A549 treated with CpdA at 1 μM for 4 hours (cell line): ENCODE data around the gene MYMX. TPM values are rescaled to one million over a fixed set of nuclear protein-coding genes. Genes with fewer than 3 reads are reported as not detected.

ENCODE experiments used
- total RNA-seq: library from RNA; stranded (reverse); fragments of 200-300 nt; extraction: Qiagen RNA extraction; gene quantifications from 5 replicates; pipeline ENCODE4 v1.2.3, GENCODE V29; 2022; ENCODE audit warnings: low read depth

MYMX gene
- total RNA-seq = not detected in 5 replicates

GRCh38 chr6:44216677-44217331 lies at the start of gene MYMX:
Gene MYMX (plus strand): TSS chr6:44216926. CDS start chr6:44217472, 546 bp downstream.

GRCh38 chr6:44223319-44224028 lies 6.7 kb downstream of the MYMX start, which contains the start of gene SLC29A1:
Gene SLC29A1 (plus strand): TSS chr6:44223595. CDS start chr6:44227314, 3,719 bp downstream.

DNA sequence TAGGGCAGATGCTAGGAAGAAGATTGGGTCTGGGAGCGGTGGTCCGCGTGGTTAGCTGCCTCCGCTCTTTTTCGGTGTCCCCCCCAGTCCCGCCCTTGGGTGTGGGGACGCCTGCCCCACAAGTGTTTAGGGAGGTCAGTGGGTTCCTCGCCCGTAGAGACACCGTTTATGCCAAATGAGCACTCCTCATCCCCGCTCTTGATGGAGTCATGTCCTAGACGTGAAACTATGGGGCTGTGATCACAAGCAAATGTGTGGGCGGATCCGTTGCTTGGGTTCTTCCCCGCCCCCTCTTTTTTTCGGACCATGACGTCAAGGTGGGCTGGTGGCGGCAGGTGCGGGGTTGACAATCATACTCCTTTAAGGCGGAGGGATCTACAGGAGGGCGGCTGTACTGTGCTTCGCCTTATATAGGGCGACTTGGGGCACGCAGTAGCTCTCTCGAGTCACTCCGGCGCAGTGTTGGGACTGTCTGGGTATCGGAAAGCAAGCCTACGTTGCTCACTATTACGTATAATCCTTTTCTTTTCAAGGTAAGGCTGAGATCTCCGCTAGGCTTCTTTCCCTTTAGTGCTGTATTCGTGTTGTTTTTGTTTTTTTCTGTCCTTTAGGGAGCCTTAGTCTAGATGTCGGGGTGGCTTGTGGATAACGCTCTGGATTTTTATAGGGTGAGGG lies 30.1 kb downstream of the MYMX start, which contains the start of gene HSP90AB1:
TSS of gene HSP90AB1 (plus strand) at position 439 of the 675 bp plus-strand sequence. CDS start 1,529 bp downstream, outside the sequence.

GRCh38 chr6:44257025-44257752 lies 40.5 kb downstream of the MYMX start, which contains the start of gene SLC35B2:
Gene SLC35B2 (minus strand): TSS chr6:44257528. CDS start chr6:44257410, 118 bp downstream.

GRCh38 chr6:44265007-44265721 lies 48.4 kb downstream of the MYMX start, which contains the start of gene NFKBIE:
Gene NFKBIE (minus strand): TSS chr6:44265551. CDS start chr6:44265346, 205 bp downstream.

Other genes with a start within 250 kb of the MYMX start
- 59.3 to 80.7 TPM (median 74.3 TPM) in 5 replicates for gene MRPL14, start 89.5 kb upstream of the MYMX start, total RNA-seq
- gene TMEM63B, start 89.4 kb upstream of the MYMX start, total RNA-seq = 11.3 to 17.8 TPM (median 16.3 TPM) in 5 replicates
- not detected in 5 replicates for gene CAPN11, start 58.1 kb upstream of the MYMX start, total RNA-seq
- 41.4 to 55.8 TPM (median 55.0 TPM) in 5 replicates for gene SLC29A1, start 6.7 kb downstream of the MYMX start, total RNA-seq
- 1,269 to 1,470 TPM (median 1,299 TPM) in 5 replicates for gene HSP90AB1, start 30.2 kb downstream of the MYMX start, total RNA-seq
- gene SLC35B2, start 40.6 kb downstream of the MYMX start, total RNA-seq = 46.4 to 66.2 TPM (median 65.3 TPM) in 5 replicates
- gene NFKBIE, start 48.6 kb downstream of the MYMX start, total RNA-seq = 11.8 to 16.4 TPM (median 14.8 TPM) in 5 replicates
- 0.01 to 0.04 TPM in 2 of 5 replicates, not detected in the others for gene TMEM151B, start 53.5 kb downstream of the MYMX start, total RNA-seq
- 6.1 to 9.2 TPM (median 6.9 TPM) in 5 replicates for gene AARS2, start 96.4 kb downstream of the MYMX start, total RNA-seq
- not detected in 5 replicates for gene SPATS1, start 125.7 kb downstream of the MYMX start, total RNA-seq
- 11.8 to 18.2 TPM (median 12.6 TPM) in 5 replicates for gene CDC5L, start 170.8 kb downstream of the MYMX start, total RNA-seq